GM12892 (cell line): Measurements from ENCODE around the gene PDE6A. TPM values are rescaled to one million over a fixed set of nuclear protein-coding genes. Genes with fewer than 3 reads are reported as not detected.

Experiments used
- DNase-seq: peaks from one replicate; pipeline ENCODE4 v3.0.0; 2011; ENCODE audit not compliant: insufficient read length
- FAIRE-seq: peaks from 2 replicates; lab custom pipeline; 2011; peaks lifted over from hg19 to GRCh38; lab: Jason Lieb, UNC
- POLR2A ChIP-seq: IDR thresholded peaks from 2 replicates; pipeline ENCODE4 v1.6.1; 2011; ENCODE audit warnings: low read depth, low read length, control low read depth
- POLR2AphosphoS5 ChIP-seq: IDR thresholded peaks from 2 replicates; pipeline ENCODE4 v1.6.1; 2011; ENCODE audit warnings: low read depth, low read length, control low read depth
- TAF1 ChIP-seq: IDR thresholded peaks from 2 replicates; pipeline ENCODE4 v1.6.1; 2011; ENCODE audit warnings: low read depth, mild to moderate bottlenecking, control low read depth, low read length, borderline replicate concordance
- polyA plus RNA-seq: library from polyadenylated mRNA; unstranded; fragments of >200 nt; gene quantifications from one replicate; pipeline ENCODE4 v1.2.1, GENCODE V29; 2012; ENCODE audit warnings: missing spikeins, inconsistent platforms; ENCODE audit not compliant: missing spikeins

PDE6A gene
- polyA plus RNA-seq = not detected

- TF ChIP-seq TAF1 (no peak), POLR2AphosphoS5 (no peak), POLR2A (no peak)
- FAIRE-seq = no peak
- DNase-seq = no peak
Measured at GRCh38 chr5:149944666-149945065, at the start of gene PDE6A. PDE6A (minus strand) TSS chr5:149944793; CDS start chr5:149944673, 120 bp downstream.

- FAIRE-seq (no peak), DNase-seq (no peak)
- TF ChIP-seq POLR2AphosphoS5 (no peak), POLR2A (no peak), TAF1 (no peak)
Measured at GRCh38 chr5:149993471-149993870, 48.9 kb upstream of the PDE6A start.

GRCh38 chr5:149990518-149991376 lies 46.2 kb upstream of the PDE6A start:
- FAIRE-seq = peak; percentile 89

GRCh38 chr5:149988126-149988525 lies 43.5 kb upstream of the PDE6A start:
- DNase-seq (no peak), FAIRE-seq (no peak)
- no peak for TF ChIP-seq POLR2A
- no peak for TF ChIP-seq TAF1
- no peak for TF ChIP-seq POLR2AphosphoS5

More at GRCh38 chr5:149990518-149991376, 46.2 kb upstream of the PDE6A start:
- TF ChIP-seq TAF1 (no peak), POLR2A (no peak), POLR2AphosphoS5 (no peak)
- peak; percentile 28 for DNase-seq

- FAIRE-seq = no peak
- TF ChIP-seq POLR2AphosphoS5 (no peak), POLR2A (no peak), TAF1 (no peak)
Measured at GRCh38 chr5:149982505-149982904, 37.9 kb upstream of the PDE6A start.

GRCh38 chr5:149981206-149981605 lies 36.6 kb upstream of the PDE6A start:
- DNase-seq (no peak), FAIRE-seq (no peak)
- no peak for TF ChIP-seq POLR2A
- TF ChIP-seq POLR2AphosphoS5 = no peak
- no peak for TF ChIP-seq TAF1

More at GRCh38 chr5:149982505-149982904, 37.9 kb upstream of the PDE6A start:
- DNase-seq = no peak

GRCh38 chr5:149979896-149980295 lies 35.3 kb upstream of the PDE6A start:
- DNase-seq (no peak), FAIRE-seq (no peak)
- TF ChIP-seq POLR2A (no peak), POLR2AphosphoS5 (no peak), TAF1 (no peak)

- FAIRE-seq (no peak), DNase-seq (no peak)
- no peak for TF ChIP-seq POLR2AphosphoS5
- no peak for TF ChIP-seq TAF1
- TF ChIP-seq POLR2A = no peak
Measured at GRCh38 chr5:149975409-149975808, 30.8 kb upstream of the PDE6A start.

GRCh38 chr5:149969181-149969930 lies 24.8 kb upstream of the PDE6A start:
- TF ChIP-seq TAF1 (no peak), POLR2A (no peak)
- no peak for DNase-seq
- FAIRE-seq = no peak

- TF ChIP-seq TAF1 (no peak), POLR2AphosphoS5 (no peak), POLR2A (no peak)
- FAIRE-seq = no peak
- no peak for DNase-seq
Measured at GRCh38 chr5:149966946-149967345, 22.4 kb upstream of the PDE6A start.

- FAIRE-seq = no peak
- no peak for DNase-seq
- no peak for TF ChIP-seq POLR2AphosphoS5
- TF ChIP-seq TAF1 = no peak
- TF ChIP-seq POLR2A = no peak
Measured at GRCh38 chr5:149963729-149964128, 19.1 kb upstream of the PDE6A start.
